K562 (cell line): ENCODE measurements around the gene NOP16. TPM values are rescaled to one million over a fixed set of nuclear protein-coding genes. Genes with fewer than 3 reads are reported as not detected.

Source experiments
- ARID3A ChIP-seq: IDR thresholded peaks from 2 replicates; pipeline ENCODE4 v1.6.1; 2012; ENCODE audit warnings: low read depth, low read length, improper control_type of control experiment, borderline replicate concordance
- CHD2 ChIP-seq: IDR thresholded peaks from 2 replicates; pipeline ENCODE4 v1.6.1; 2011; ENCODE audit warnings: low read depth, low read length
- FOXK2 ChIP-seq, 2 experiments: fragments of 450-650 bp; IDR thresholded peaks in 1 of 2; conservative IDR thresholded peaks in 1 of 2; 2 replicates each; pipeline ENCODE4 v1.6.1; 2016; ENCODE audit warnings: low read depth in 2 of 2, mild to moderate bottlenecking in 1 of 2
- MEIS2 ChIP-seq: fragments of 450-650 bp; IDR thresholded peaks from 2 replicates; pipeline ENCODE4 v1.6.1; 2014; ENCODE audit warnings: mild to moderate bottlenecking; ENCODE audit not compliant: partially characterized antibody
- RFX7 ChIP-seq: fragments of 250-450 bp; sonication (Bioruptor Pico); IDR thresholded peaks from 2 replicates; pipeline ENCODE4 v1.5.1; 2021; ENCODE audit warnings: mild to moderate bottlenecking
- ZBTB40 ChIP-seq, 2 experiments: fragments of 450-650 bp in 1 of 2; sonication (generic) in 1 of 2; formaldehyde crosslinking in 1 of 2; IDR thresholded peaks; 2 replicates each; pipeline versions ENCODE4 v1.7.1 to v1.9.0; 2016 to 2022; ENCODE audit warnings: inconsistent platforms in 1 of 2, mild to moderate bottlenecking in 1 of 2, missing genetic modification reagents in 1 of 2
- ZFX ChIP-seq: sonication (generic); formaldehyde crosslinking; IDR thresholded peaks from 2 replicates; pipeline ENCODE4 v1.8.0; 2022; ENCODE audit warnings: mild to moderate bottlenecking, missing genetic modification reagents, moderate library complexity
- ZNF695 ChIP-seq: fragments of 450-650 bp; formaldehyde crosslinking; IDR thresholded peaks from 2 replicates; pipeline ENCODE4 v1.4.0; 2020; ENCODE audit warnings: mild to moderate bottlenecking, moderate library complexity
- polyA plus RNA-seq, 8 experiments: library from polyadenylated mRNA; depleted of rRNA in 4 of 8; stranded (reverse) in 5 of 8; unstranded in 3 of 8; fragments of >200 nt; fragmentation: Nextera tagmentation in 2 of 8; fragmentation: Illumina TruSeq in 1 of 8; extraction: Ambion mirVana in 2 of 8; extraction: Trizol in 1 of 8; gene quantifications; 2 replicates each; pipeline versions ENCODE4 v1.2.1 to v1.2.3, GENCODE V29; 2011 to 2014; ENCODE audit warnings: inconsistent platforms in 1 of 8, missing spikeins in 1 of 8
- total RNA-seq, 7 experiments: library from RNA; depleted of rRNA in 6 of 7; stranded (reverse); fragments of >200 nt in 6 of 7; fragmentation: Illumina TruSeq in 2 of 7; extraction: Trizol in 2 of 7; gene quantifications; 2 replicates each; pipeline versions ENCODE4 v1.2.1 to v1.2.3, GENCODE V29; 2011 to 2021; ENCODE audit warnings: low replicate concordance in 1 of 7
- TF ChIP-seq, protein P1 (sequence below): fragments of 250-450 bp; sonication (Bioruptor Pico); IDR thresholded peaks from 2 replicates; pipeline ENCODE4 v1.4.0; 2020

The NOP16 gene
- total and polyA plus RNA-seq, 9 of the 15 experiments (the other 6 are each of a cell fraction or from before 2014, with no cell fraction given): 92.5 to 342 (median 148) TPM

- TF ChIP-seq ZBTB40 (IDR thresholded peaks at IDR 0.05): peak; percentile 12; the same call in 1 of the 2 replicates
- TF ChIP-seq ZBTB40 (CRISPR knock-in tag; IDR thresholded peaks at IDR 0.05): no peak
- TF ChIP-seq FOXK2 (conservative IDR thresholded peaks at IDR 0.05 in 1 of 2, IDR thresholded peaks at IDR 0.05 in 1 of 2; ENCODE audit: low read depth in 2 of 2): peak; percentile 39 to 66; a peak in 3 of 4 replicates
- TF ChIP-seq RFX7: no peak
- TF ChIP-seq ZNF695 (CRISPR knock-in tag): no peak
- TF ChIP-seq CHD2: peak; percentile 99
- TF ChIP-seq ZFX (CRISPR knock-in tag): peak; percentile 95
- TF ChIP-seq MEIS2: no peak
- TF ChIP-seq ARID3A: no peak
- TF ChIP-seq, protein P1, sequence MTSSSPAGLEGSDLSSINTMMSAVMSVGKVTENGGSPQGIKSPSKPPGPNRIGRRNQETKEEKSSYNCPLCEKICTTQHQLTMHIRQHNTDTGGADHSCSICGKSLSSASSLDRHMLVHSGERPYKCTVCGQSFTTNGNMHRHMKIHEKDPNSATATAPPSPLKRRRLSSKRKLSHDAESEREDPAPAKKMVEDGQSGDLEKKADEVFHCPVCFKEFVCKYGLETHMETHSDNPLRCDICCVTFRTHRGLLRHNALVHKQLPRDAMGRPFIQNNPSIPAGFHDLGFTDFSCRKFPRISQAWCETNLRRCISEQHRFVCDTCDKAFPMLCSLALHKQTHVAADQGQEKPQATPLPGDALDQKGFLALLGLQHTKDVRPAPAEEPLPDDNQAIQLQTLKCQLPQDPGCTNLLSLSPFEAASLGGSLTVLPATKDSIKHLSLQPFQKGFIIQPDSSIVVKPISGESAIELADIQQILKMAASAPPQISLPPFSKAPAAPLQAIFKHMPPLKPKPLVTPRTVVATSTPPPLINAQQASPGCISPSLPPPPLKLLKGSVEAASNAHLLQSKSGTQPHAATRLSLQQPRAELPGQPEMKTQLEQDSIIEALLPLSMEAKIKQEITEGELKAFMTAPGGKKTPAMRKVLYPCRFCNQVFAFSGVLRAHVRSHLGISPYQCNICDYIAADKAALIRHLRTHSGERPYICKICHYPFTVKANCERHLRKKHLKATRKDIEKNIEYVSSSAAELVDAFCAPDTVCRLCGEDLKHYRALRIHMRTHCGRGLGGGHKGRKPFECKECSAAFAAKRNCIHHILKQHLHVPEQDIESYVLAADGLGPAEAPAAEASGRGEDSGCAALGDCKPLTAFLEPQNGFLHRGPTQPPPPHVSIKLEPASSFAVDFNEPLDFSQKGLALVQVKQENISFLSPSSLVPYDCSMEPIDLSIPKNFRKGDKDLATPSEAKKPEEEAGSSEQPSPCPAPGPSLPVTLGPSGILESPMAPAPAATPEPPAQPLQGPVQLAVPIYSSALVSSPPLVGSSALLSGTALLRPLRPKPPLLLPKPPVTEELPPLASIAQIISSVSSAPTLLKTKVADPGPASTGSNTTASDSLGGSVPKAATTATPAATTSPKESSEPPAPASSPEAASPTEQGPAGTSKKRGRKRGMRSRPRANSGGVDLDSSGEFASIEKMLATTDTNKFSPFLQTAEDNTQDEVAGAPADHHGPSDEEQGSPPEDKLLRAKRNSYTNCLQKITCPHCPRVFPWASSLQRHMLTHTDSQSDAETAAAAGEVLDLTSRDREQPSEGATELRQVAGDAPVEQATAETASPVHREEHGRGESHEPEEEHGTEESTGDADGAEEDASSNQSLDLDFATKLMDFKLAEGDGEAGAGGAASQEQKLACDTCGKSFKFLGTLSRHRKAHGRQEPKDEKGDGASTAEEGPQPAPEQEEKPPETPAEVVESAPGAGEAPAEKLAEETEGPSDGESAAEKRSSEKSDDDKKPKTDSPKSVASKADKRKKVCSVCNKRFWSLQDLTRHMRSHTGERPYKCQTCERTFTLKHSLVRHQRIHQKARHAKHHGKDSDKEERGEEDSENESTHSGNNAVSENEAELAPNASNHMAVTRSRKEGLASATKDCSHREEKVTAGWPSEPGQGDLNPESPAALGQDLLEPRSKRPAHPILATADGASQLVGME: no peak
Measured at GRCh38 chr5:176361437-176362232, 26.8 kb downstream of the NOP16 start, which contains the start of gene KIAA1191 (continued).
